OCI-LY7 (cell line): ENCODE measurements around the gene PATJ.

ENCODE experiments used
- EZH2phosphoT487 ChIP-seq: fragments of 200-600 bp; sonication (generic); IDR thresholded peaks from 2 replicates; pipeline ENCODE4 v1.6.1; 2018; ENCODE audit warnings: low read depth, borderline replicate concordance, mild to moderate bottlenecking, mixed run types, antibody characterized with exemption, low read length, moderate library complexity, mixed read lengths
- TF ChIP-seq, protein P1 (sequence below): fragments of 200-600 bp; sonication (generic); conservative IDR thresholded peaks from 2 replicates; pipeline ENCODE4 v1.5.1; 2014; ENCODE audit warnings: mild to moderate bottlenecking, antibody characterized with exemption, low read length, moderate library complexity, mixed read lengths

DNA sequence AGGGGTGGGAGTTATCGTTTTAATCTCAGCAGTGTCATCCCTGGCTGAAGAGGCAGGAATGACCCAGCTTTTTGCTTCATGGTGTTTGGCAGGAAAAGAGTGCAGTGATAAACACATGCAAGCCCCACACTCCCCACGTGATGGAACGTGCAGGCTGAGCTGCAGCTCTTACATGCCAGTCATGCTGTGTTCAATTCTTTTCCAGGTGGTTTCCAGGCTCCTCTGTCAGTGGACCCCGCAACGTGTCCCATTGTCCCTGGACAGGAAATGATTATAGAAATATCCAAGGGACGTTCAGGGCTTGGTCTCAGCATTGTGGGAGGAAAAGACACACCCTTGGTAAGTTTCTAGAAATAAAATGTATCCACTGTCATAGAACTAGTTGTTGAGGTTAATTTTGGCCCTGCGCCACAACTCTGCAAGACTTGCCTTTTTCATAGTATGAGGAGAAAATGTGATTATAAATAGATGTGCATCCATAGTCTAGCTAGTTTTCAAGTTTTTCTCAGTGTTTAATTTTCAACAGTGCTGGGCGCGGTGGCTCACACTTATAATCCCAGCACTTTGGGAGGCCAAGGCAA lies 342.1 kb downstream of the PATJ start:
- TF ChIP-seq, protein P1, sequence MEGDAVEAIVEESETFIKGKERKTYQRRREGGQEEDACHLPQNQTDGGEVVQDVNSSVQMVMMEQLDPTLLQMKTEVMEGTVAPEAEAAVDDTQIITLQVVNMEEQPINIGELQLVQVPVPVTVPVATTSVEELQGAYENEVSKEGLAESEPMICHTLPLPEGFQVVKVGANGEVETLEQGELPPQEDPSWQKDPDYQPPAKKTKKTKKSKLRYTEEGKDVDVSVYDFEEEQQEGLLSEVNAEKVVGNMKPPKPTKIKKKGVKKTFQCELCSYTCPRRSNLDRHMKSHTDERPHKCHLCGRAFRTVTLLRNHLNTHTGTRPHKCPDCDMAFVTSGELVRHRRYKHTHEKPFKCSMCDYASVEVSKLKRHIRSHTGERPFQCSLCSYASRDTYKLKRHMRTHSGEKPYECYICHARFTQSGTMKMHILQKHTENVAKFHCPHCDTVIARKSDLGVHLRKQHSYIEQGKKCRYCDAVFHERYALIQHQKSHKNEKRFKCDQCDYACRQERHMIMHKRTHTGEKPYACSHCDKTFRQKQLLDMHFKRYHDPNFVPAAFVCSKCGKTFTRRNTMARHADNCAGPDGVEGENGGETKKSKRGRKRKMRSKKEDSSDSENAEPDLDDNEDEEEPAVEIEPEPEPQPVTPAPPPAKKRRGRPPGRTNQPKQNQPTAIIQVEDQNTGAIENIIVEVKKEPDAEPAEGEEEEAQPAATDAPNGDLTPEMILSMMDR: no peak
- TF ChIP-seq EZH2phosphoT487: no peak
